PC-3 (cell line): Measurements from ENCODE around the gene PAIP2. TPM values are rescaled to one million over a fixed set of nuclear protein-coding genes. Genes with fewer than 3 reads are reported as not detected.
A peak's percentile ranks its signal among the peaks of the same experiment; 100 is the strongest.

Source experiments
- ATAC-seq: fragments of 200-7000 bp; cut with Tn5 transposase; 2 replicates; pipeline ENCODE4 v1.9.1; 2020; ENCODE audit warnings: mild to moderate bottlenecking, moderate library complexity
- BruUV-seq: library from RNA; stranded (reverse); fragments of 400-500 nt; replicated peaks from 2 replicates; lab custom pipeline; 2021; lab: Mats Ljungman, UMichigan
- CTCF ChIA-PET: fragments of 300-600 bp; sonication (Branson Sonifier 250); formaldehyde crosslinking; loops from one replicate; lab custom pipeline; 2022; ENCODE audit warnings: antibody characterized with exemption; lab: Charles Lee
- POLR2A ChIA-PET: fragments of 300-600 bp; sonication (Branson Sonifier 250); formaldehyde crosslinking; loops from one replicate; lab custom pipeline; 2022; ENCODE audit warnings: antibody characterized with exemption; ENCODE audit not compliant: unreplicated experiment; lab: Charles Lee
- DNase-seq: peaks from one replicate; pipeline ENCODE4 v3.0.0-alpha.2; 2015
- H2AFZ ChIP-seq: fragments of 300-600 bp; sonication (generic); 2 replicates; pipeline ENCODE4 v1.6.0; 2016; ENCODE audit warnings: antibody characterized with exemption, low read length
- H3F3A ChIP-seq: fragments of 300-600 bp; sonication (generic); one replicate; pipeline ENCODE4 v1.6.0; 2017; ENCODE audit warnings: antibody characterized with exemption, low read length, control low read depth, mild to moderate bottlenecking; ENCODE audit not compliant: unreplicated experiment
- H3K27ac ChIP-seq: fragments of 300-600 bp; sonication (generic); 2 replicates; pipeline ENCODE4 v1.5.1; 2016; ENCODE audit warnings: mild to moderate bottlenecking, low read length
- H3K27me3 ChIP-seq: fragments of 300-600 bp; sonication (generic); 2 replicates; pipeline ENCODE4 v1.6.1; 2016; ENCODE audit warnings: low read length, mixed read lengths
- H3K36me3 ChIP-seq: fragments of 300-600 bp; sonication (generic); 2 replicates; pipeline ENCODE4 v1.6.1; 2016; ENCODE audit warnings: low read depth, mixed run types, low read length, mixed read lengths
- H3K4me1 ChIP-seq: fragments of 300-600 bp; sonication (generic); 2 replicates; pipeline ENCODE4 v1.5.1; 2016; ENCODE audit warnings: low read length; ENCODE audit not compliant: insufficient read depth
- H3K4me2 ChIP-seq: fragments of 300-600 bp; sonication (generic); 2 replicates; pipeline ENCODE4 v1.6.0; 2016; ENCODE audit warnings: low read length
- H3K4me3 ChIP-seq: fragments of 300-600 bp; sonication (generic); 2 replicates; pipeline ENCODE4 v1.5.1; 2016; ENCODE audit warnings: mild to moderate bottlenecking, low read length, mixed read lengths
- H3K79me2 ChIP-seq: fragments of 300-600 bp; sonication (generic); 2 replicates; pipeline ENCODE4 v1.6.1; 2017; ENCODE audit warnings: low read length, mixed read lengths
- H3K9ac ChIP-seq: fragments of 300-600 bp; sonication (generic); 2 replicates; pipeline ENCODE4 v1.6.0; 2016; ENCODE audit warnings: mild to moderate bottlenecking, low read length
- H3K9me2 ChIP-seq: fragments of 300-600 bp; sonication (generic); replicated peaks from 2 replicates; pipeline ENCODE4 v1.6.1; 2016; ENCODE audit warnings: mixed run types, low read length, mixed read lengths
- H3K9me3 ChIP-seq: fragments of 300-600 bp; sonication (generic); 2 replicates; pipeline ENCODE4 v1.6.1; 2016; ENCODE audit warnings: low read length, mixed read lengths
- H4K20me1 ChIP-seq: fragments of 300-600 bp; sonication (generic); 2 replicates; pipeline ENCODE4 v1.6.1; 2016; ENCODE audit warnings: low read length, mixed read lengths
- EZH2 ChIP-seq: fragments of 300-600 bp; sonication (generic); IDR thresholded peaks from one replicate; pipeline ENCODE4 v1.6.1; 2017; ENCODE audit warnings: antibody characterized with exemption, mild to moderate bottlenecking, low read length; ENCODE audit not compliant: unreplicated experiment
- EZH2phosphoT487 ChIP-seq: fragments of 300-600 bp; sonication (generic); IDR thresholded peaks from 2 replicates; pipeline ENCODE4 v1.6.1; 2018; ENCODE audit warnings: mild to moderate bottlenecking, antibody characterized with exemption, low read length, borderline replicate concordance
- intact Hi-C: fragments of 100-400 bp; cut with micrococcal nuclease; formaldehyde crosslinking; loops from 2 replicates; pipeline ENCODE4 v1.9.0; 2023
- total RNA-seq: library from RNA; depleted of rRNA; stranded (reverse); fragments of >200 nt; gene quantifications from 2 replicates; pipeline ENCODE4 v1.2.3, GENCODE V29; 2014
- TF ChIP-seq, protein P1 (sequence below): fragments of 300-600 bp; sonication (generic); conservative IDR thresholded peaks from 2 replicates; pipeline ENCODE4 v1.5.1; 2017; ENCODE audit warnings: antibody characterized with exemption, low read depth, mild to moderate bottlenecking, low read length

Gene PAIP2
- total RNA-seq, 1 experiment from 2014 or later, result 35.1 TPM

DNA sequence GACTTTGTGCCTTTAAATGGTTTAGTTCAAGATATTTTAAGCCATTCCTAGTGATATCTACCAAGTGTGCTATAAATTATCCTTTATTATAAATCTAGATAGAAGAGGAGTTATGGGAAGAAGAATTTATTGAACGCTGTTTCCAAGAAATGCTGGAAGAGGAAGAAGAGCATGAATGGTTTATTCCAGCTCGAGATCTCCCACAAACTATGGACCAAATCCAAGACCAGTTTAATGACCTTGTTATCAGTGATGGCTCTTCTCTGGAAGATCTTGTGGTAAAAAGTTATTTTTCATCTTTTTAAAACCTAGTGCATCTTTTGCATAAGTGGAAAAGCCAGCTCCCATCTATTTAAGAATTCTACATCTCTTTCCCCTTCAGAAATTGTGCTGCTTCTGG is 22.8 kb downstream of the PAIP2 start:
- ChIA-PET POLR2A (no interaction called here), CTCF (no interaction called here)
- peaks cover 3% of the 10 kb centered on the region; the same call in 1 of the 2 replicates for H4K20me1 ChIP-seq
- TF ChIP-seq EZH2 (no peak), EZH2phosphoT487 (no peak)
- TF ChIP-seq, protein P1, sequence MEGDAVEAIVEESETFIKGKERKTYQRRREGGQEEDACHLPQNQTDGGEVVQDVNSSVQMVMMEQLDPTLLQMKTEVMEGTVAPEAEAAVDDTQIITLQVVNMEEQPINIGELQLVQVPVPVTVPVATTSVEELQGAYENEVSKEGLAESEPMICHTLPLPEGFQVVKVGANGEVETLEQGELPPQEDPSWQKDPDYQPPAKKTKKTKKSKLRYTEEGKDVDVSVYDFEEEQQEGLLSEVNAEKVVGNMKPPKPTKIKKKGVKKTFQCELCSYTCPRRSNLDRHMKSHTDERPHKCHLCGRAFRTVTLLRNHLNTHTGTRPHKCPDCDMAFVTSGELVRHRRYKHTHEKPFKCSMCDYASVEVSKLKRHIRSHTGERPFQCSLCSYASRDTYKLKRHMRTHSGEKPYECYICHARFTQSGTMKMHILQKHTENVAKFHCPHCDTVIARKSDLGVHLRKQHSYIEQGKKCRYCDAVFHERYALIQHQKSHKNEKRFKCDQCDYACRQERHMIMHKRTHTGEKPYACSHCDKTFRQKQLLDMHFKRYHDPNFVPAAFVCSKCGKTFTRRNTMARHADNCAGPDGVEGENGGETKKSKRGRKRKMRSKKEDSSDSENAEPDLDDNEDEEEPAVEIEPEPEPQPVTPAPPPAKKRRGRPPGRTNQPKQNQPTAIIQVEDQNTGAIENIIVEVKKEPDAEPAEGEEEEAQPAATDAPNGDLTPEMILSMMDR, result no peak
- H3K79me2 ChIP-seq, result peaks cover 29% of the 10 kb centered on the region
- no peaks in the 10 kb centered on the region for H3F3A ChIP-seq
- intact Hi-C loops, result no loop called here
- H3K9me3 ChIP-seq, result no peaks in the 10 kb centered on the region
- no peak overlapping the region for H3K27ac ChIP-seq
- ATAC-seq (no peak), DNase-seq (no peak)
- no peak overlapping the region for H3K9ac ChIP-seq
- no peaks in the 10 kb centered on the region for H3K27me3 ChIP-seq
- no peaks in the 10 kb centered on the region for H3K9me2 ChIP-seq
- no peak overlapping the region for H2AFZ ChIP-seq
- no peak overlapping the region for H3K4me3 ChIP-seq
- H3K4me2 ChIP-seq, result no peak overlapping the region
- no TSS peak for BruUV-seq
- H3K36me3 ChIP-seq, result peaks cover 13% of the 10 kb centered on the region; the same call in 1 of the 2 replicates
- H3K4me1 ChIP-seq, result peaks cover 3% of the 10 kb centered on the region; the same call in 1 of the 2 replicates

DNA sequence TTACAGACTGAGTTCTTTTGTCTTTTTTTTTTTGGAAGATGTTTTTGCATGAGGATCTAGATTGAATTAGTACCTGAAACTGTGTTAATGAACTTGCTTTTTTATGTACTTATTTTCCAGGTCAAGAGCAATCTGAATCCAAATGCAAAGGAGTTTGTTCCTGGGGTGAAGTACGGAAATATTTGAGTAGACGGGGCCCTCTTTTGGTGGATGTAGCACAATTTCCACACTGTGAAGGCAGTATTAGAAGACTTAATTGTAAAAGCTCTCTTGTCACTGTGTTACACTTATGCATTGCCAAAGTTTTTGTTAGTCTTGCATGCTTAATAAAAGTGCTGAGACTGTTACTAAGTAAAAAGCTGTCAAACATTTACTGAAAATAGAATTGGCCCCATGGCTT is 27.0 kb downstream of the PAIP2 start:
- intact Hi-C loops, result no loop called here
- Histone ChIP-seq H3K27me3 (no peaks in the 10 kb centered on the region), H3K79me2 (0 out of 2 replicates have a peak, but pooled peaks cover 2% of the 10 kb centered on the region), H3K9me2 (no peaks in the 10 kb centered on the region), H3K4me1 (peaks cover 15% of the 10 kb centered on the region), H3K27ac (no peak overlapping the region), H3K36me3 (peaks cover 11% of the 10 kb centered on the region; the same call in 1 of the 2 replicates), H3K9ac (no peak overlapping the region), H3K4me3 (no peak overlapping the region), H3K9me3 (no peaks in the 10 kb centered on the region), H3K4me2 (no peak overlapping the region), H2AFZ (no peak overlapping the region), H3F3A (no peaks in the 10 kb centered on the region), H4K20me1 (no peaks in the 10 kb centered on the region)
- no peak for ATAC-seq
- POLR2A ChIA-PET, result no interaction called here
- CTCF ChIA-PET, result interaction anchor here (0.6 kb wide), 1 partner anchor 118 kb away, joined by 4 read pairs; no protein-coding TSS in a partner anchor
- no TSS peak for BruUV-seq
- DNase-seq, result no peak
- TF ChIP-seq EZH2 (no peak), EZH2phosphoT487 (no peak)
- TF ChIP-seq, protein P1, result peak; percentile 26; the same call in 1 of the 2 replicates

DNA sequence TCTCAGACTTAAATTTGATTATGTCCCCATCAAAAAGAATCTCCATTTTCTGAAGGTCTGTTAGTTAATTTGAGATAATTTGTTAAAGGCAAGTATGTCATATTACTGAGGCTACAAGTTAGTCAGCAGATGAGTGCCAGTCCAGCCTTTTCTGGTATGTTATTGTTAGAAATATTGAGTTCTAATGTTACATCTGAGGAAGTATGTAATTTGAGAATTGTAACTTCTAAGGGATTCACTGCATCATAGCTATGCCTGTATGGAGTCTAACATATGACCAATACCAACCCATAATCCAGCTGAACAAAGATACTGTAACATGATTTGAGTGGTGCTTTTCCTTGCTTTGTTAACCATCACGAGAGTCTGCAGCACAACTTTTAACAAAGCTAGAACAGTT is 27.5 kb downstream of the PAIP2 start:
- H3K27me3 ChIP-seq, result no peaks in the 10 kb centered on the region
- H3K27ac ChIP-seq, result no peak overlapping the region
- H3K9me3 ChIP-seq, result no peaks in the 10 kb centered on the region
- intact Hi-C loops, result no loop called here
- DNase-seq (no peak), ATAC-seq (no peak)
- no peaks in the 10 kb centered on the region for H3K79me2 ChIP-seq
- no peaks in the 10 kb centered on the region for H3K9me2 ChIP-seq
- no peaks in the 10 kb centered on the region for H3F3A ChIP-seq
- H3K36me3 ChIP-seq, result peaks cover 5% of the 10 kb centered on the region; the same call in 1 of the 2 replicates
- no peak overlapping the region for H3K9ac ChIP-seq
- no peak overlapping the region for H2AFZ ChIP-seq
- no peaks in the 10 kb centered on the region for H4K20me1 ChIP-seq
- no peak overlapping the region for H3K4me3 ChIP-seq
- no peak for TF ChIP-seq EZH2
- no peak for TF ChIP-seq EZH2phosphoT487
- TF ChIP-seq, protein P1, result no peak
- CTCF ChIA-PET, result interaction anchor here (0.6 kb wide), 1 partner anchor 118 kb away, joined by 4 read pairs; no protein-coding TSS in a partner anchor
- POLR2A ChIA-PET, result no interaction called here
- BruUV-seq, result TSS peak; percentile 36
- H3K4me2 ChIP-seq, result no peak overlapping the region
- H3K4me1 ChIP-seq, result peaks cover 19% of the 10 kb centered on the region
